ENCODE data around the gene ERCC3. TPM values are rescaled to one million over a fixed set of nuclear protein-coding genes. Genes with fewer than 3 reads are reported as not detected.

The ERCC3 gene
- total and polyA plus RNA-seq, 2 of the 13 experiments (the other 11 are each of a cell fraction or from before 2014, with no cell fraction given): 49.7 to 64.6 TPM

GRCh38 chr2:127310980-127311379 is 17.0 kb upstream of the ERCC3 start:
- no peaks in the 10 kb centered on the region for H3K79me2 ChIP-seq (ENCODE audit: insufficient read depth, low read length)
- ChIA-PET CTCF (ENCODE audit: low intra/inter-chr PET ratio, low total read pairs) (no interaction called here), POLR2A (no interaction called here)
- no TSS peak for BruUV-seq (replicated peaks)
- FAIRE-seq (no peak), ATAC-seq (peak; percentile 51), DNase-seq (ENCODE audit: low spot score) (no peak)
- peaks cover 13% of the 10 kb centered on the region for H3K4me1 ChIP-seq (ENCODE audit: insufficient read depth, low read length)
- intact Hi-C loops (cut with micrococcal nuclease; ENCODE audit: unreplicated experiment) (no loop called here), in situ Hi-C loops (cut with HindIII; ENCODE audit: extremely low pct_ligation_motif_present, low pct_unique_long_range_greater_than_20kb) (no loop called here)
- no peak overlapping the region for H3K4me3 ChIP-seq (replicated peaks in 1 of 3; ENCODE audit: insufficient read depth in 1 of 3, low read depth in 2 of 3, low read length in 3 of 3)
- peaks cover 27 to 83% of the 10 kb centered on the region in 2 experiments for H3K36me3 ChIP-seq (replicated peaks in 1 of 2; ENCODE audit: control insufficient read depth in 1 of 2, insufficient read depth in 2 of 2, low read length in 2 of 2)
- H3K4me2 ChIP-seq (ENCODE audit: low read depth, low read length): no peak overlapping the region
- H3K27me3 ChIP-seq (ENCODE audit: control insufficient read depth in 1 of 2, insufficient read depth in 2 of 2, low read length in 2 of 2): no peaks in the 10 kb centered on the region
- H3K27ac ChIP-seq (ENCODE audit: extremely low read length, insufficient read depth, low read length): no peak overlapping the region
- TF ChIP-seq RFXAP (CRISPR knock-in tag; IDR thresholded peaks at IDR 0.05; ENCODE audit: borderline replicate concordance): no peak
- peak; percentile 54 for TF ChIP-seq HNF4A (CRISPR knock-in tag; IDR thresholded peaks at IDR 0.05)
- H3K9ac ChIP-seq (ENCODE audit: insufficient read depth, low read depth, low read length): no peak overlapping the region
- WGBS (ENCODE audit: low lambda C conversion rate): 98% methylated on average over 3 of the region's 3 CpGs
- H4K20me1 ChIP-seq (ENCODE audit: insufficient read depth, low read length): no peaks in the 10 kb centered on the region
- no peak overlapping the region for H2AFZ ChIP-seq (ENCODE audit: low read length)
- no peaks in the 10 kb centered on the region for H3K9me3 ChIP-seq (ENCODE audit: low read length)

- no peaks in the 10 kb centered on the region for H3K79me2 ChIP-seq (ENCODE audit: insufficient read depth, low read length)
- no peaks in the 10 kb centered on the region for H4K20me1 ChIP-seq (ENCODE audit: insufficient read depth, low read length)
- BruUV-seq (replicated peaks): no TSS peak
- H2AFZ ChIP-seq (ENCODE audit: low read length): no peak overlapping the region
- no peak overlapping the region for H3K9ac ChIP-seq (ENCODE audit: insufficient read depth, low read depth, low read length)
- in situ Hi-C loops (cut with HindIII; ENCODE audit: extremely low pct_ligation_motif_present, low pct_unique_long_range_greater_than_20kb): no loop called here
- DNase-seq (ENCODE audit: low spot score) (no peak), FAIRE-seq (no peak), ATAC-seq (no peak)
- ChIA-PET POLR2A (interaction anchor here (1.1 kb wide), 1 partner anchor 15 kb away, joined by 5 read pairs; the partner anchor contains the start of gene ERCC3), CTCF (ENCODE audit: low intra/inter-chr PET ratio, low total read pairs) (no interaction called here)
- peaks cover 13% of the 10 kb centered on the region for H3K4me1 ChIP-seq (ENCODE audit: insufficient read depth, low read length)
- peaks cover 27 to 78% of the 10 kb centered on the region in 2 experiments for H3K36me3 ChIP-seq (replicated peaks in 1 of 2; ENCODE audit: control insufficient read depth in 1 of 2, insufficient read depth in 2 of 2, low read length in 2 of 2)
- intact Hi-C loops (cut with micrococcal nuclease; ENCODE audit: unreplicated experiment): no loop called here
- no peak overlapping the region for H3K4me3 ChIP-seq (replicated peaks in 1 of 3; ENCODE audit: insufficient read depth in 1 of 3, low read depth in 2 of 3, low read length in 3 of 3)
- no peak overlapping the region for H3K27ac ChIP-seq (ENCODE audit: extremely low read length, insufficient read depth, low read length)
- no peaks in the 10 kb centered on the region for H3K9me3 ChIP-seq (ENCODE audit: low read length)
- WGBS (ENCODE audit: low lambda C conversion rate): over 99% methylated on average over 4 of the region's 4 CpGs
- no peak overlapping the region for H3K4me2 ChIP-seq (ENCODE audit: low read depth, low read length)
- no peaks in the 10 kb centered on the region for H3K27me3 ChIP-seq (ENCODE audit: control insufficient read depth in 1 of 2, insufficient read depth in 2 of 2, low read length in 2 of 2)
- TF ChIP-seq POLR2AphosphoS5 (IDR thresholded peaks at IDR 0.05; ENCODE audit: low read depth, low read length) (no peak), SCMH1 (CRISPR knock-in tag; IDR thresholded peaks at IDR 0.05; ENCODE audit: borderline replicate concordance) (no peak), DNMT3B (CRISPR knock-in tag; conservative IDR thresholded peaks at IDR 0.05) (no peak), ZNF510 (CRISPR knock-in tag; IDR thresholded peaks at IDR 0.05; ENCODE audit: low read depth) (no peak), MAFF (IDR thresholded peaks at IDR 0.05; ENCODE audit: low read depth, low read length) (peak; percentile 61), SNRNP70 (IDR thresholded peaks at IDR 0.05; ENCODE audit: low read depth, low read length) (no peak), ZNF891 (CRISPR knock-in tag; IDR thresholded peaks at IDR 0.05) (no peak), MAFK (conservative IDR thresholded peaks at IDR 0.05 in 1 of 2, IDR thresholded peaks at IDR 0.05 in 1 of 2; ENCODE audit: low read length in 2 of 2) (peak; percentile 67 to 72), ZFP36L2 (CRISPR knock-in tag; IDR thresholded peaks at IDR 0.05) (no peak), RBM22 (optimal IDR thresholded peaks at IDR 0.05; ENCODE audit: low read length) (peak; percentile 50), ZNF629 (CRISPR knock-in tag; conservative IDR thresholded peaks at IDR 0.05) (no peak), PAF1 (CRISPR knock-in tag; IDR thresholded peaks at IDR 0.05) (no peak), ZNF382 (CRISPR knock-in tag; IDR thresholded peaks at IDR 0.05; ENCODE audit: borderline replicate concordance) (no peak), HMG20B (CRISPR knock-in tag; conservative IDR thresholded peaks at IDR 0.05) (no peak), SIX1 (CRISPR knock-in tag; IDR thresholded peaks at IDR 0.05; ENCODE audit: borderline replicate concordance) (no peak), ZBED4 (CRISPR knock-in tag; IDR thresholded peaks at IDR 0.05; ENCODE audit: borderline replicate concordance) (no peak)
Observed at GRCh38 chr2:127309468-127309867, 15.5 kb upstream of the ERCC3 start.
